ENCODE measurements around the gene SUMO2.

- peak; percentile 37; the same call in 1 of the 2 replicates for TF ChIP-seq POLR2A (IDR thresholded peaks at IDR 0.05; ENCODE audit: low read depth, low read length)
- TF ChIP-seq, protein P1, sequence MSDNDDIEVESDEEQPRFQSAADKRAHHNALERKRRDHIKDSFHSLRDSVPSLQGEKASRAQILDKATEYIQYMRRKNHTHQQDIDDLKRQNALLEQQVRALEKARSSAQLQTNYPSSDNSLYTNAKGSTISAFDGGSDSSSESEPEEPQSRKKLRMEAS (IDR thresholded peaks at IDR 0.05; ENCODE audit: low read depth, low read length), result no peak
Observed at GRCh38 chr17:75124819-75125162, 58.0 kb downstream of the SUMO2 start.
